ENCODE data around the gene BLTP2. TPM values are rescaled to one million over a fixed set of nuclear protein-coding genes. Genes with fewer than 3 reads are reported as not detected.

Gene BLTP2
- total RNA-seq, 1 experiment from 2014 or later = 161 TPM

- ChIA-PET CTCF (no interaction called here), POLR2A (ENCODE audit: unreplicated experiment) (no interaction called here)
- Histone ChIP-seq H3K4me2 (no peak overlapping the region), H3K9me3 (ENCODE audit: insufficient read depth, low read depth) (no peaks in the 10 kb centered on the region), H4K20me1 (ENCODE audit: insufficient read depth) (no peaks in the 10 kb centered on the region), H3K27me3 (ENCODE audit: insufficient read depth, low read depth) (no peaks in the 10 kb centered on the region), H3F3A (ENCODE audit: insufficient read depth, low read depth) (no peaks in the 10 kb centered on the region; the same call in 1 of the 2 replicates), H2AFZ (no peak overlapping the region), H3K9me2 (ENCODE audit: insufficient read depth) (no peaks in the 10 kb centered on the region), H3K4me1 (replicated peaks; ENCODE audit: insufficient read depth) (no peaks in the 10 kb centered on the region), H3K4me3 (no peak overlapping the region), H3K36me3 (ENCODE audit: low read depth) (peaks cover 28% of the 10 kb centered on the region), H3K79me2 (ENCODE audit: low read depth) (no peaks in the 10 kb centered on the region), H3K27ac (no peak overlapping the region)
- TF ChIP-seq, protein P1, sequence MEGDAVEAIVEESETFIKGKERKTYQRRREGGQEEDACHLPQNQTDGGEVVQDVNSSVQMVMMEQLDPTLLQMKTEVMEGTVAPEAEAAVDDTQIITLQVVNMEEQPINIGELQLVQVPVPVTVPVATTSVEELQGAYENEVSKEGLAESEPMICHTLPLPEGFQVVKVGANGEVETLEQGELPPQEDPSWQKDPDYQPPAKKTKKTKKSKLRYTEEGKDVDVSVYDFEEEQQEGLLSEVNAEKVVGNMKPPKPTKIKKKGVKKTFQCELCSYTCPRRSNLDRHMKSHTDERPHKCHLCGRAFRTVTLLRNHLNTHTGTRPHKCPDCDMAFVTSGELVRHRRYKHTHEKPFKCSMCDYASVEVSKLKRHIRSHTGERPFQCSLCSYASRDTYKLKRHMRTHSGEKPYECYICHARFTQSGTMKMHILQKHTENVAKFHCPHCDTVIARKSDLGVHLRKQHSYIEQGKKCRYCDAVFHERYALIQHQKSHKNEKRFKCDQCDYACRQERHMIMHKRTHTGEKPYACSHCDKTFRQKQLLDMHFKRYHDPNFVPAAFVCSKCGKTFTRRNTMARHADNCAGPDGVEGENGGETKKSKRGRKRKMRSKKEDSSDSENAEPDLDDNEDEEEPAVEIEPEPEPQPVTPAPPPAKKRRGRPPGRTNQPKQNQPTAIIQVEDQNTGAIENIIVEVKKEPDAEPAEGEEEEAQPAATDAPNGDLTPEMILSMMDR (conservative IDR thresholded peaks at IDR 0.05) = no peak
- TF ChIP-seq EZH2 (IDR thresholded peaks at IDR 0.05; ENCODE audit: low read depth) = no peak
- intact Hi-C loops (cut with micrococcal nuclease; ENCODE audit: unreplicated experiment) = no loop called here
- no peak for DNase-seq
- no TSS peak for BruUV-seq (replicated peaks)
These were observed 28.7 kb downstream of the BLTP2 start for GRCh38 chr17:28616281-28616680.

- H3K4me2 ChIP-seq = no peak overlapping the region
- ChIA-PET POLR2A (ENCODE audit: unreplicated experiment) (no interaction called here), CTCF (no interaction called here)
- intact Hi-C loops (cut with micrococcal nuclease; ENCODE audit: unreplicated experiment) = no loop called here
- peaks cover 28% of the 10 kb centered on the region for H3K36me3 ChIP-seq (ENCODE audit: low read depth)
- no peak for TF ChIP-seq EZH2 (IDR thresholded peaks at IDR 0.05; ENCODE audit: low read depth)
- TF ChIP-seq, protein P1 (conservative IDR thresholded peaks at IDR 0.05) = no peak
- no peaks in the 10 kb centered on the region for H4K20me1 ChIP-seq (ENCODE audit: insufficient read depth)
- no peaks in the 10 kb centered on the region for H3K79me2 ChIP-seq (ENCODE audit: low read depth)
- BruUV-seq (replicated peaks) = no TSS peak
- H3K4me3 ChIP-seq = no peak overlapping the region
- no peak overlapping the region for H3K27ac ChIP-seq
- no peak for DNase-seq
- H3K27me3 ChIP-seq (ENCODE audit: insufficient read depth, low read depth) = no peaks in the 10 kb centered on the region
- H3K4me1 ChIP-seq (replicated peaks; ENCODE audit: insufficient read depth) = no peaks in the 10 kb centered on the region
- no peak overlapping the region for H2AFZ ChIP-seq
- H3K9me3 ChIP-seq (ENCODE audit: insufficient read depth, low read depth) = no peaks in the 10 kb centered on the region
- no peaks in the 10 kb centered on the region for H3K9me2 ChIP-seq (ENCODE audit: insufficient read depth)
- no peaks in the 10 kb centered on the region; the same call in 1 of the 2 replicates for H3F3A ChIP-seq (ENCODE audit: insufficient read depth, low read depth)
These were observed 29.6 kb downstream of the BLTP2 start for GRCh38 chr17:28615260-28615940.

GRCh38 chr17:28613931-28614381, 31.0 kb downstream of the BLTP2 start, which contains the start of gene RSKR:
RSKR (minus strand) TSS chr17:28614185; CDS start chr17:28614161, 24 bp downstream.
- peaks cover 17% of the 10 kb centered on the region for H3K36me3 ChIP-seq (ENCODE audit: low read depth)
- no peaks in the 10 kb centered on the region for H3K9me3 ChIP-seq (ENCODE audit: insufficient read depth, low read depth)
- H3K4me2 ChIP-seq = no peak within 1 kb of the TSS
- BruUV-seq (replicated peaks) = no TSS peak
- H3K9me2 ChIP-seq (ENCODE audit: insufficient read depth) = no peaks in the 10 kb centered on the region
- H3K4me1 ChIP-seq (replicated peaks; ENCODE audit: insufficient read depth) = no peaks in the 10 kb centered on the region
- no peak within 1 kb of the TSS for H2AFZ ChIP-seq
- ChIA-PET POLR2A (ENCODE audit: unreplicated experiment) (interaction anchor here (0.5 kb wide), 1 partner anchor 32 kb away, joined by 4 read pairs; no protein-coding TSS in a partner anchor), CTCF (no interaction called here)
- H4K20me1 ChIP-seq (ENCODE audit: insufficient read depth) = no peaks in the 10 kb centered on the region
- no peak within 1 kb of the TSS for H3K4me3 ChIP-seq
- no peak within 1 kb of the TSS for H3K27ac ChIP-seq
- intact Hi-C loops (cut with micrococcal nuclease; ENCODE audit: unreplicated experiment) = loop anchor here (1.0 to 2.0 kb wide), 2 partner anchors 65 to 120 kb away; no protein-coding TSS in a partner anchor
- no peaks in the 10 kb centered on the region for H3K27me3 ChIP-seq (ENCODE audit: insufficient read depth, low read depth)
- H3K79me2 ChIP-seq (ENCODE audit: low read depth) = no peaks in the 10 kb centered on the region
- TF ChIP-seq, protein P1 (conservative IDR thresholded peaks at IDR 0.05) = no peak
- no peak for TF ChIP-seq EZH2 (IDR thresholded peaks at IDR 0.05; ENCODE audit: low read depth)
- no peak for DNase-seq
- H3F3A ChIP-seq (ENCODE audit: insufficient read depth, low read depth) = peaks cover 3% of the 10 kb centered on the region

Measured in PC-9 (cell line).